Large intestine (tissue), 3 donors: ENCODE data around the gene TRIO. TPM values are rescaled to one million over a fixed set of nuclear protein-coding genes. Genes with fewer than 3 reads are reported as not detected.

ENCODE experiments used
- DNase-seq, 2 donors: peaks; one replicate each; pipeline versions ENCODE4 v3.0.0 to v3.0.0-alpha.2; 2013
- H3K27ac ChIP-seq: one replicate; pipeline ENCODE4 v1.5.1; 2013; ENCODE audit warnings: low read length
- H3K27me3 ChIP-seq: 2 replicates; pipeline ENCODE4 v1.6.1; 2013; ENCODE audit warnings: low read length; ENCODE audit not compliant: control insufficient read depth, insufficient read depth
- H3K36me3 ChIP-seq: 2 replicates; pipeline ENCODE4 v1.6.1; 2013; ENCODE audit warnings: low read length; ENCODE audit not compliant: control insufficient read depth, insufficient read depth
- H3K4me1 ChIP-seq: one replicate; pipeline ENCODE4 v1.6.1; 2013; ENCODE audit warnings: low read length; ENCODE audit not compliant: control insufficient read depth, insufficient read depth
- H3K4me3 ChIP-seq: one replicate; pipeline ENCODE4 v1.5.1; 2013; ENCODE audit warnings: low read length
- H3K9me3 ChIP-seq: one replicate; pipeline ENCODE4 v1.6.1; 2013; ENCODE audit warnings: mild to moderate bottlenecking, low read depth, low read length, moderate library complexity; ENCODE audit not compliant: control insufficient read depth
- WGBS: methylation state at CpG from one replicate; pipeline ENCODE4 v1.1.5; 2013; ENCODE audit warnings: low lambda C conversion rate; ENCODE audit not compliant: insufficient coverage; 5-methylcytosine and 5-hydroxymethylcytosine counted together
- polyA plus RNA-seq: library from polyadenylated mRNA; unstranded; fragments of 120-200 nt; gene quantifications from one replicate; pipeline ENCODE4 v1.2.1, GENCODE V29; 2013

TRIO gene
- polyA plus RNA-seq, 1 donor = 66.6 TPM

DNA sequence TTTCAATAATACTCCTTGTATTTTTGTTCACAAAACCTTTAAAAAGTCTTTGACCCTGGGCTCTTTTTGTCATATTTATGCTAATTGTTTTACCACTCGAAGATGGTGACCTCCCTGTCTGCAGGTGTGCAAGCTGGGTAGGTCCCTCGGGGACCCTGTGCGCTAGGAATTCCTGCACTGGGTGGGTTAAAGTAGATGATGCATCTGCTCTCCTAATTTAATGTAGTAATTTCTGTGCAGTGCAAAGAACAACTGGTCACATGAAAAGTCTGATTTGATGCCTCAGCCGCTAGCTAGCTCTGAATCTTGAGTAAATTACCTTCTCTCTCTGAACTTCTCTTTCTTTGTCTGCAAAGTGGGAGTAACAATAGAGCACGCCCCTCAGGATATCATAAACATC lies 299.4 kb downstream of the TRIO start:
- no peak overlapping the region for H3K4me3 ChIP-seq
- H3K4me1 ChIP-seq = no peaks in the 10 kb centered on the region

DNA sequence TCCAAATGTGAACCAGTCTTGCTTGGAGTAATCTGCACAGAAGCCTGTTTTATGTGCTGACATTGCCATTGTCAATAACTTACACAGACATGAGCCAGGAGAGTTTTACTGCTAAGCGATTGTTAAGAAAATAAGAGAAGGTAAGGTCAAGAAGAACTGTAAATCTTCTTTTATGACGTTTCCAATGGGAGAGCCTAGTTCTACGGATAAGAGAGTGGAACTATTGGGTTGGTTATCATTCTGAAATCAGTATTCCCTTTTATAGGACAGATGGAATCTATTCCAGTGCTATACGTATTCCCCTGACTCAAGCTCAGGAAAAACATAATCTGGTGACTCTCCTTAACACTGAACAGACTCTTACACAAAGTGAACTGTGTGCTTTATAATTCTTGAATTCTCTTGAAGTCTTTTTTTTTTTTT lies 300.5 kb downstream of the TRIO start:
- H3K4me3 ChIP-seq = no peak overlapping the region
- H3K4me1 ChIP-seq = no peaks in the 10 kb centered on the region
- no peaks in the 10 kb centered on the region for H3K9me3 ChIP-seq
- no peak for DNase-seq
- H3K27ac ChIP-seq = peak overlapping the region; percentile 9
- WGBS = no CpG with 5 or more reads among the region's 4 CpGs
- peaks cover 14% of the 10 kb centered on the region for H3K36me3 ChIP-seq
- no peaks in the 10 kb centered on the region for H3K27me3 ChIP-seq

More for the DNA sequence above, 299.4 kb downstream of the TRIO start:
- Histone ChIP-seq H3K27me3 (no peaks in the 10 kb centered on the region), H3K9me3 (no peaks in the 10 kb centered on the region), H3K36me3 (peaks cover 19% of the 10 kb centered on the region), H3K27ac (peak overlapping the region; percentile 82)
- DNase-seq = no peak
- whole genome bisulfite sequencing = 100% methylated on average over 1 of the region's 5 CpGs

DNA sequence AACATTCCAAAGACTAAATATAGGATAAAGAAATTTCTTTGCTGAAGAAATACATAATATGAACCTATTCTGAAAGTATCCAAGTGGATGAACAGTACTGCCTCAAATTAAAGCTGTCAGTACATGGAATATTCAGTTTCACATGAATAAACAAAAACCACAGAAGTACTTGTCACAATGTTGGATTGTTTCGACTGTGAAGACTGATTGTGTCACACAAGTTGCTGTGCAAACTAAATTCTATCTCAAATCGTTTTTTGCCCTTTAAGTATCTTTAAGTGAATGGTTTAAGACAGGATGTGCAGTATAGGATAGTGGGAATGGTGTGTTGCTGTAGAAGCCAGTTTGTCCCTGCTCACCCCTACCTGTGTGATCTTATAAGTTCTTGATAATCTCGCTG lies 301.0 kb downstream of the TRIO start:
- peak overlapping the region; percentile 11 for H3K27ac ChIP-seq
- no peaks in the 10 kb centered on the region for H3K4me1 ChIP-seq
- H3K4me3 ChIP-seq = no peak overlapping the region
- WGBS = 80% methylated on average over 1 of the region's 3 CpGs
- peaks cover 12% of the 10 kb centered on the region for H3K36me3 ChIP-seq
- H3K27me3 ChIP-seq = no peaks in the 10 kb centered on the region
- no peaks in the 10 kb centered on the region for H3K9me3 ChIP-seq
- DNase-seq = no peak

DNA sequence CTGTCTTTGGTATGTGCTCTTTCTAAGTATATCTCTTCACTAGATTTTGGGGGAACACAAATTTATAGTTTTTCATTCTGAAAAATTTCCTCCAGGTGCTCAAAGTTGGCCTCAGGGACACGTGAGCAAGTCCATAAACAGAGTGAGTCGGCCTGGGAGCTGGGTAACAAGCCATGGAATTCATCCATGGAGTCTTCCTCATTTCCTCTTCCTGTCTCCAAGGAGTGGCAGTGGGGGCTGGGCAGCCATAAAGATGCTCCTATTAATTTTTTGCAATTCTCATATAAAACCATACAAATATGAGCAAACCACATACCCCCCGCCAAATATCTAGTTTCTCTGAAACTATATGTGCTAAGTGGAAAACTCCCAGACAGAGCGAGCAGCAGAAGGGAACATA lies 301.9 kb downstream of the TRIO start:
- WGBS = 80% methylated on average over 1 of the region's 4 CpGs
- H3K27ac ChIP-seq = peak overlapping the region; percentile 33
- H3K4me3 ChIP-seq = no peak overlapping the region
- peaks cover 2% of the 10 kb centered on the region for H3K4me1 ChIP-seq
- DNase-seq = no peak
- peaks cover 12% of the 10 kb centered on the region for H3K36me3 ChIP-seq
- H3K9me3 ChIP-seq = no peaks in the 10 kb centered on the region
- no peaks in the 10 kb centered on the region for H3K27me3 ChIP-seq

DNA sequence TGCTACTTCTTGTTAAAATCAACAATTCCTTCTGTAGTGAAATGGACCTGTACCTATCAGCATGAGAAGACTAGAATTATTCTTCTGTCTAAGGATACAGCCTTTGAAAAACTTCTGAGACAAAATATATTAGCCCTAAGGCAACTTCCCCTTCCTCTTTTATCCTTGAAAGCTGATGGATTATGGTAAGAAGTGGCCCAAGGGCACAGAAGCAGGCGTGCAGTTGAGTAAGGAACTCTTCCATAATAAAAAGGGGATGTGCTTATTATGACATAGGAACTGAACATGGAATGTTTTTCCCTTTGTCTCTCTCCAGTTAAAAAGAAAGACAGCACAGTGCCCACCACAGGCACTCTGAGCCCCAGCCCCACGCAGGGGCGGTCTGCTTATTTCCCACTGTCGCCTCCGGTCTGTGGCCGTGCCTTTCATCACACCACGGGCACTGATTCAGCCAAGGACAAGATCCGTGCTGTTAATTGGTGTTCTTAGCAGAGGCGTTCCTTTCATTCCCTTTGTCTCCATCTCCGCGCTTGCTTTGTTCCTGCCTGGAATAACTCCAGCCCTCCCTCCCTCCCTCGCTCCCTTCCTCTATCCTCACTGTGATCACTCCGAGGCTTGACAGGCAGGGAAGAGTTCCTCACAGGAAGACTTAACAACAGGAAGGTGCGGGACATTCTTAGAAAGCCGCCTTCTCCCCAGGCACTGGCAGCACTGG lies 302.6 kb downstream of the TRIO start:
- WGBS = no CpG with 5 or more reads among the region's 15 CpGs

DNA sequence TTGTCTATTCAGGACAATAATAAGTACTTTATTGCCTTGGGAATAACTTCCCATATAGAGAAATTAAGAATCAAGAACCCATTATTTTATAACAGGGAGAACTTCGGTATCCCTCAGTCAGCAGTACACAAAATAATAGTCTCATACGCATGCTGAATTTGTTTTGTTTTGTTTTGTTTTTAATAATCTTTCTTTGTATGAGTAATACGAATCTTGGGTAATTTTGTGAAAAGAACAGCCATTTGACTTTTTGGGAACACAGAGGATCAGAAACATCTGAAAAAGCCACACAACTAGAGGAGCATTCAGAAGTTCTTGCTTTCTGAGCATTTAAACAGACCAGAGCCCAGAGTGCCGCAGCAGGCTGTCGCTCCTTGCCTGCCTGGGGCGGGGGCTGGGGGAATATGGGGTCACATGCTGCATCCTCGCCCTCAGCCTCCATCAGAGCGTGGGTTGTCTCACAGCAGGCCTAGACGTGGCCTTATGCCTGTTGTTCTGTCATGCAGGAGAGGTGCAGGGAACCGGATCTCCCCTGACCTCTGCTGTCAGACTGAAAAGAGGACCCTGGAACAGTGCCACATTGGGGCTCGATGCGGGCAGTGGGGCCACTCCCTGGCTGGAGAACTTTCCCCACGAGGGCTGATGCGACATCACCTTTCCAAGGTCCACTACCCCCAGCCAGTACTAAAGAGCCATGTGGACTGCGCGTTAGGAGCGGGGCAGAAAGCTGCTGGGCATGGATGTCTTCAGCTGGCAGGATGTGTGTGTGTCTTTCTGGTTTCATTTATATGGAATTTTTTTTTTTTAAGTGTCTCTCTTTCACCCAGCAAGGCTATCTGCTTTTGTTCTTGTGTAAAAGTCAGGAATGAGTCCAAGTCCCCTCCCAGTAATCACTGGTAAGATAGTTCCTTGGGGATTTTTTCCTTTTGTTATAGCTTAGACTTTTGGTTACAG lies 305.1 kb downstream of the TRIO start:
- Histone ChIP-seq H3K36me3 (peaks cover 25% of the 10 kb centered on the region), H3K4me1 (peaks cover 2% of the 10 kb centered on the region), H3K27ac (peak overlapping the region; percentile 72), H3K9me3 (no peaks in the 10 kb centered on the region), H3K4me3 (no peak overlapping the region), H3K27me3 (no peaks in the 10 kb centered on the region)
- WGBS = 52% methylated on average over 2 of the region's 17 CpGs
- DNase-seq = no peak

More for the DNA sequence above, 302.6 kb downstream of the TRIO start:
- Histone ChIP-seq H3K4me1 (peaks cover 2% of the 10 kb centered on the region), H3K9me3 (no peaks in the 10 kb centered on the region), H3K36me3 (peaks cover 12% of the 10 kb centered on the region), H3K4me3 (no peak overlapping the region), H3K27me3 (no peaks in the 10 kb centered on the region), H3K27ac (peak overlapping the region; percentile 33)
- DNase-seq = no peak

DNA sequence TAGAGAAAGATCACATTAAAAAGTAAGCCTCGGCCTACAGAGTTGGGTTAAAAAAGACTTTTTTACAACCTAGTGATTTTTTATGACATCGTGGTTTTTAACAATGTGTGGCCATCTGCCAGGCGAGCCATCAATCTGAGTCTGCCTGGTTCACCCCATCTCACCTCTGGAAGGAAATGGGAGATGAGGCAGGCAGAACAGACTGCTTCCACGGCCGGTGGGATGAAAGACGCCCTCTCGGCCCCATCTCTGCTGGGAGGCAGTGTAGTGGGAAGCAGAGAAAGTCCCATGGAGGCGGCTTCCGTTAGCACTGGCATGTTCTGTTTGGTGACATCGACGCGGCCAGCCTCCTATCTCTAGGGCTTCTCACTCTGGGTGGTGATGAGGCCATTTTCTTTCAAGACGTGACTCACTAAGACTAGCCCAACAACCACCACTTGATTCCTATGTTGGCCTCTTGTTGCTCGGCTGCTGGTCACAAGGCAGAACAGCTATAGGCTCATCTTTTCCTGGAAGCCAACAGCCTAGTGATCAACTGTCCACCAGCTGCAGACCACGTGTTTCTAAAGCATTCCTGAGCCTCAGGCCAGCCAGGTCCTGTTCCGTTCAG lies 306.0 kb downstream of the TRIO start:
- Histone ChIP-seq H3K9me3 (no peaks in the 10 kb centered on the region), H3K4me3 (no peak overlapping the region), H3K27ac (peak overlapping the region; percentile 72), H3K36me3 (peaks cover 27% of the 10 kb centered on the region), H3K4me1 (peaks cover 2% of the 10 kb centered on the region), H3K27me3 (no peaks in the 10 kb centered on the region)
- peak in 1 of 2 donors; percentile 37 for DNase-seq
- WGBS = 76% methylated on average over 4 of the region's 16 CpGs

DNA sequence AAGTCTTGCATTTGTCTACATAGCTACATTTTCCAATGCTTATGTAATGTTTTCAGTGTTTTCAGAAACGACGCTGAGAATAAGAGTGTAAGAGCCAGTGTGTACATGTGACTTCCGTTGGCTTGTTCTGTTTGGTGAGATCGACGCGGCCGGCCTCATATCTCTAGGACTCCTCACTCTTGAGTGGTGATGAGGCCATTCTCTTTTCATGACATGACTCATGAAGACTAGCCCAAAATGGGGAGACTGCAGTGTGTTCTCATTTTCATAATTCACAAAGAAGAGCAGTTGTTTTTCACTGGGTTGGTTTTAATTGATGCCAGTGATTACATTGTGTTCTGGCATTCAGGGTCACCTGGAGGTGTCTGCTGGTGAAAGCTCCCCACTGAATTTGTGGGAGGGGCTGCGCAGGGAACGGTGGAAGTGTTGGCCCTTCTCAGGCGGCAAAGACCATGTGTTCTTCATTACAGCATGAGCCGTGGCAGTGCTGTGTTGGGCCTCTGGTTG lies 306.9 kb downstream of the TRIO start:
- Histone ChIP-seq H3K9me3 (no peaks in the 10 kb centered on the region), H3K27me3 (no peaks in the 10 kb centered on the region), H3K4me3 (no peak overlapping the region), H3K4me1 (peaks cover 2% of the 10 kb centered on the region), H3K27ac (peak overlapping the region; percentile 72), H3K36me3 (peaks cover 33% of the 10 kb centered on the region)
- peak; percentile 41 to 54 for DNase-seq
- no CpG with 5 or more reads among the region's 11 CpGs for WGBS

DNA sequence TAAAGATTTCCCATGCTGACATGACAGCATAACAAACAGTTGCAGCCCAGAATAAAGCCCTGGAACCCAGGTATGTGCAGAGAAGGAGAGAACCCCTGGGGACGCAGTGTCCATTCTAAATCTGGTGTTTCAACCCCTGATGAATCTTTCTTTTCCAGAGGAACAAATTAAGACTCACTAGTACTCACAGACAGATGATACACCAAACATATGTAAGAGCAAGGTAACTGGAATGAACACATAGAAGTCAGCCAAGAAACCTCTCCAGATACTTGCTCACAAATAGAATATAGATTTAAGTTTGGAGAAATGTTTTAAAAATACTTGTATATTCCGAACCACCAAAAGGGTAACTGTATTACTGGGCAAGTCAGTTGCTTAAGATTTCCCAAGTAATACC lies 307.6 kb downstream of the TRIO start:
- Histone ChIP-seq H3K36me3 (peaks cover 30% of the 10 kb centered on the region), H3K4me3 (no peak overlapping the region), H3K27ac (peak overlapping the region; percentile 72), H3K27me3 (no peaks in the 10 kb centered on the region), H3K9me3 (peaks cover 2% of the 10 kb centered on the region), H3K4me1 (peaks cover 2% of the 10 kb centered on the region)
- WGBS = no CpG with 5 or more reads among the region's 2 CpGs
- no peak for DNase-seq

DNA sequence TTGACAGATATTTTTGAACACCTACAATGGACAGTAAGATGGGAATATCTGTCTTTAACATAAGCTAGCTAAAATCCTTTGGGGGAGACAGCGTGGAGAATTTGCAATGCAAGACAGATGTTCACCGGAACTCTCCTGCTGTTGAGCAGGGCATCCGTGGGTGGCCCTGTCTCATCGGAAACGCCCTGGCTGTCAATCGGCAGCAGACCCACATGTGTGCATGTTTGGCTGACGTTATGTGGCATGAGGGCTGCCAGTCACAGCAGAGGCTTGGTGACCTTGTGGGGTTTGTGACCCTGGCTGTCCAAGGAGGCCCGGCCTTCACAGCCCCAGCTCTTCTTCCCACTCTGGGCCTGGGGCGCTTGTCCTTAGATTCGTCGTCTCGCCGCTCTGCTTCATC lies 308.7 kb downstream of the TRIO start:
- Histone ChIP-seq H3K4me1 (peaks cover 2% of the 10 kb centered on the region), H3K9me3 (peaks cover 5% of the 10 kb centered on the region), H3K4me3 (no peak overlapping the region), H3K36me3 (peaks cover 34% of the 10 kb centered on the region), H3K27me3 (no peaks in the 10 kb centered on the region), H3K27ac (no peak overlapping the region)
- DNase-seq = no peak
- WGBS = 100% methylated on average over 4 of the region's 13 CpGs
